ENCODE data around the gene BTBD1.

GRCh38 chr15:83105440-83105839, 38.4 kb upstream of the BTBD1 start:
- TF ChIP-seq CTCF (conservative IDR thresholded peaks at IDR 0.05; ENCODE audit: low read length), result no peak
- no peak for TF ChIP-seq EZH2phosphoT487 (IDR thresholded peaks at IDR 0.05; ENCODE audit: borderline replicate concordance, low read depth, low read length)

Measured in OCI-LY7 (cell line).